GM12878 (cell line): ENCODE results near the gene KRT82. TPM values are rescaled to one million over a fixed set of nuclear protein-coding genes. Genes with fewer than 3 reads are reported as not detected.

Experiments
- E2F8 ChIP-seq: fragments of 450-650 bp; IDR thresholded peaks from 2 replicates; pipeline ENCODE4 v1.6.1; 2018; ENCODE audit warnings: mild to moderate bottlenecking, low read depth, moderate library complexity; ENCODE audit not compliant: partially characterized antibody
- FOS ChIP-seq: IDR thresholded peaks from 3 replicates; pipeline ENCODE4 v1.6.1; 2011; ENCODE audit warnings: borderline replicate concordance; ENCODE audit not compliant: insufficient read length; ENCODE audit errors: extremely low read depth
- NR2C1 ChIP-seq: fragments of 450-650 bp; IDR thresholded peaks from 2 replicates; pipeline ENCODE4 v1.6.1; 2017; ENCODE audit warnings: antibody characterized with exemption, mild to moderate bottlenecking, moderate library complexity
- NRF1 ChIP-seq: conservative IDR thresholded peaks from 2 replicates; pipeline ENCODE4 v1.6.1; 2011; ENCODE audit warnings: mild to moderate bottlenecking, low read depth, low read length, improper control_type of control experiment
- RB1 ChIP-seq: fragments of 450-650 bp; formaldehyde crosslinking; IDR thresholded peaks from 2 replicates; pipeline ENCODE4 v1.6.1; 2017; ENCODE audit warnings: mild to moderate bottlenecking, borderline replicate concordance
- RELA ChIP-seq: fragments of 450-650 bp; IDR thresholded peaks from 2 replicates; pipeline ENCODE4 v1.8.0; 2014; ENCODE audit warnings: borderline replicate concordance; ENCODE audit not compliant: partially characterized antibody
- RELB ChIP-seq: fragments of 450-650 bp; IDR thresholded peaks from 2 replicates; pipeline ENCODE4 v1.6.1; 2017; ENCODE audit warnings: low read depth, mild to moderate bottlenecking, moderate library complexity
- REST ChIP-seq: IDR thresholded peaks from 2 replicates; pipeline ENCODE4 v1.6.1; 2012; ENCODE audit warnings: mild to moderate bottlenecking, low read depth, low read length
- RUNX3 ChIP-seq: IDR thresholded peaks from 2 replicates; pipeline ENCODE4 v1.6.1; 2012; ENCODE audit warnings: low read length, inconsistent platforms
- SP1 ChIP-seq: IDR thresholded peaks from one replicate; pipeline ENCODE4 v1.6.1; 2011; ENCODE audit warnings: low read depth, low read length
- polyA plus RNA-seq, 11 experiments: library from polyadenylated mRNA; depleted of rRNA in 4 of 11; unstranded in 6 of 11; stranded (reverse) in 5 of 11; fragments of >200 nt; fragmentation: Nextera tagmentation in 4 of 11; fragmentation: Illumina TruSeq in 1 of 11; extraction: Ambion mirVana in 4 of 11; extraction: Trizol in 1 of 11; gene quantifications; 1 replicate in 1 of 11; 2 replicates in 10 of 11; pipeline versions ENCODE4 v1.2.1 to v1.2.3, GENCODE V29; 2011 to 2016; ENCODE audit warnings: inconsistent platforms in 2 of 11, missing spikeins in 2 of 11, low read depth in 1 of 11
- total RNA-seq, 4 experiments: library from RNA; depleted of rRNA in 3 of 4; stranded (reverse); fragments of >200 nt in 3 of 4; fragmentation: Illumina TruSeq in 1 of 4; extraction: Trizol in 1 of 4; gene quantifications; 2 replicates each; pipeline versions ENCODE4 v1.2.1 to v1.2.3, GENCODE V29; 2013 to 2021

Gene KRT82
- total and polyA plus RNA-seq, 10 of the 15 experiments (the other 5 are each of a cell fraction or from before 2014, with no cell fraction given), result not detected

GRCh38 chr12:52354200-52354599 is 51.9 kb downstream of the KRT82 start (continued):
- TF ChIP-seq REST (no peak), RUNX3 (no peak), FOS (no peak), E2F8 (no peak), RB1 (no peak), NR2C1 (no peak), NRF1 (no peak), RELB (no peak), RELA (no peak), SP1 (no peak)
